ENCODE measurements around the gene NR3C1.

The NR3C1 gene

GRCh38 chr5:143228597-143229293 is 174.7 kb downstream of the NR3C1 start:
- no peak for DNase-seq
